ENCODE data around the gene ARHGAP29.
"Not testable (repeated sequence)": the region's sequence is repeated elsewhere in the genome, so short reads cannot be mapped to it uniquely, and the experiment has no call there.

ARHGAP29 gene

GRCh38 chr1:94164121-94164520 lies 73.3 kb downstream of the ARHGAP29 start:
- not testable (repeated sequence) for DNase-seq

- DNase-seq: not testable (repeated sequence)
Measured at GRCh38 chr1:94163249-94163648, 74.1 kb downstream of the ARHGAP29 start.

- no peak for DNase-seq
Measured at GRCh38 chr1:94160811-94161210, 76.6 kb downstream of the ARHGAP29 start.

GRCh38 chr1:94156096-94156625 lies 81.2 kb downstream of the ARHGAP29 start:
- no peak for DNase-seq

- no peak for DNase-seq
Measured at GRCh38 chr1:94154989-94155388, 82.4 kb downstream of the ARHGAP29 start.

- no peak for DNase-seq
Measured at GRCh38 chr1:94153133-94153532, 84.3 kb downstream of the ARHGAP29 start.

- DNase-seq: not testable (repeated sequence)
Measured at GRCh38 chr1:94149166-94149565, 88.2 kb downstream of the ARHGAP29 start.

- DNase-seq: no peak
Measured at GRCh38 chr1:94146273-94146672, 91.1 kb downstream of the ARHGAP29 start.

- no peak for DNase-seq
Measured at GRCh38 chr1:94144836-94145235, 92.5 kb downstream of the ARHGAP29 start.

GRCh38 chr1:94143809-94144176 lies 93.6 kb downstream of the ARHGAP29 start:
- DNase-seq: no peak

- DNase-seq: no peak
Measured at GRCh38 chr1:94143173-94143808, 94.1 kb downstream of the ARHGAP29 start.

- DNase-seq: no peak
Measured at GRCh38 chr1:94142583-94142982, 94.8 kb downstream of the ARHGAP29 start.

- DNase-seq: no peak
Measured at GRCh38 chr1:94142022-94142421, 95.4 kb downstream of the ARHGAP29 start.

GRCh38 chr1:94132111-94132510 lies 105.3 kb downstream of the ARHGAP29 start:
- DNase-seq: no peak

GRCh38 chr1:94130851-94131595 lies 106.4 kb downstream of the ARHGAP29 start:
- DNase-seq: no peak

- DNase-seq: no peak
Measured at GRCh38 chr1:94126651-94127050, 110.7 kb downstream of the ARHGAP29 start.

- DNase-seq: no peak
Measured at GRCh38 chr1:94125551-94126514, 111.6 kb downstream of the ARHGAP29 start.

- DNase-seq: no peak
Measured at GRCh38 chr1:94124538-94124937, 112.8 kb downstream of the ARHGAP29 start.

GRCh38 chr1:94122201-94122970 lies 115.0 kb downstream of the ARHGAP29 start:
- DNase-seq: no peak

All from activated CD4-positive, alpha-beta T cell treated with anti-CD3 and anti-CD28 coated beads, Interleukin-2, amount 50 U/mL, for 16 hours (primary cell).